Endothelial cell of hepatic sinusoid (primary cell): ENCODE results near the gene FOXN3.

Experiments used
- in situ Hi-C: cut with HindIII; loops from 2 replicates; pipeline ENCODE4 v1.10.0; 2017; ENCODE audit warnings: low sequenced_read_pairs

Gene FOXN3

DNA sequence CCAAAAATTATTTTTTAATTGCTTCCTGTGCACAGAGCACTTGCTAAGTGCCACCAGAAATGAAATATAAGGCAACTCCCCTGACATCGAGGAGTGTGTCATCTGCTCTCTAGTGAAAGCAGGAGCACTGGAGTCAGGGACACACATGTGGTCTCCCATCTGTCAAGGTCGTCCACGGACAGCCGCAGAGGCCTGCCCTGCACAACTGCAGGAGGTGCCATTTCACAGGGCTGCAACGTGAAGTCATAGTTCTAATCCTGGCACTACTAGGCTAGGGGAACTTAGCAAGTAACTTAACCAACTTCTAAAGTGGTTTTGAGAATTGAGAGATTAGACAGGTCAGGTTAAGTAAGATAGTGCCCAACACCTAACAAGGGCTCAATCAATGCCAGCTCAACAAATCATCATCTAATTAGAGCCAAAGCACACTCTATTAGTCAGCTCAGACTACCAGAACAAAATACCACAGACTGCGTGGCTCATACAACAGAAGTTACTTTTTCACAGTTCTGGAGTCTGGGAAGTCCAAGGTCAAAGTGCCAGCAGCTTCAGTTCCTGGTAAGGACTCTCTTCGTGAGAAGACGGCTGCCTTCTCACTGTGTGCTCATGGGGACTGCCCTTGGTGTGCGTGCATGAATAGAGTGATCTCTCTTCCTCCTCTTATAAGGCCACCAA, 30.7 kb downstream of the FOXN3 start:
- in situ Hi-C loops, result no loop called here

DNA sequence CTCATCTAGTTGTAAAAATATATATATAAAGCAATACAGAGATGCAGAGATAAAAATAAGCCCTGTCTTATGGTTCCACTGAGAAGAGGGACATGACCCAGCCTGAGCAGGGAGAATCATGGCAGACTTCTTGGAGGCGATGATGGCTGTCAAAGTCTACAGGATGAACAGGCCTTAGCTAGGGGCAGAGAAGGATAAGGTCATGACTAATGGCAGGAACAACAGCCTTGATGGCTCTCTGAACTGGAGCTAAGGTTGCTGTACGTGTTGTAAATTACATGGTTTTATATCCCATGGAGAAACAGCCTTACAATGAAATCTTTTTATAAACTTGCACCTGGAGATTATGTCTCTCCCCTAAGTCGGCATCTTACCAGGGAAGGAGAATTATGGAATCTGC, 32.4 kb downstream of the FOXN3 start:
- in situ Hi-C loops, result no loop called here

GRCh38 chr14:89384023-89384422, 33.0 kb downstream of the FOXN3 start:
- in situ Hi-C loops, result no loop called here

DNA sequence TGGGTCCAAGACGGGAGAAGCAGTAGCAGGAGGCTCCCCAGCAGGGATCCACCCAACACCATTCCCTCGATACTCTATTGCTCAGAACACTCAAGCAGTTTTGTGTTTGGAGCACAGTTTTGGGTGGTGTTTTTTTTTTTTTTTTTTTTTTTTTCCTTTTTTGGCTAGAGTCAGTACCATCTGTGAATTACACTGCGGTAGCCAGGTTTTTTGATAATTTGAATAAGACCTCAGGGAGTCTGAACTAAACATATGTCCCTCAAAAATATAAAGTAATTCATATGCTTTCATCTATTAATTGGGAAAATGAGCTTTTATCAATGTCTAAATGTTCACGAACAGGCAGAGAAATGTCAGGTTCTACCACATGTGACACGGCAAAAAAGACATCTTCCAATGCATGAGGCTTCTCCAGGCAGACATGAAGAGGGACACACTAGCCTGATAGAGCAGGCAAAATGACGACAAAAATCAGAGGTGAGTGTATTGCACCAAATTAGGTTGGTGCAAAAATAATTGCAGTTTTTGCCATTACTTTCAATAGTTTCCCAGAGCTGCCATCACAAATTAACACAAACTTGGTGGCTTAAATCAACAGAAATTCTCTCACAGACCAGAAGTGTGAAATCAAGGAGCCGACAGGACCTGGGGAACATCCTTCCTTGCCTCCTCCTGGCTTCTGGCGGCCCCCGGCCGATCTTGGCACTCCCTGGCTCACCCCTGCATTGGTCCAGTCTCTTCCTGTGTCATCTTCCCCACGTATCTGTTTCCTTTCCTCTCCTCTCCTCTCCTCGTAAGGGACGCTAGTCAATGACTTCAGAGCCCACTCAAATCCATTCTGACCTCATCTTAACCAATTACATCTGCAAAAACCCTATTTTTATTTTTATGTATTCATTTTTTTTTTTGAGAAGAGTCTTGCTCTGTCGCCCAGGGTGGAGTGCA, 33.9 kb downstream of the FOXN3 start:
- in situ Hi-C loops, result no loop called here

- in situ Hi-C loops, result no loop called here
Measured at GRCh38 chr14:89382487-89382886, 34.5 kb downstream of the FOXN3 start.

GRCh38 chr14:89379891-89380820, 36.9 kb downstream of the FOXN3 start:
- in situ Hi-C loops, result no loop called here

DNA sequence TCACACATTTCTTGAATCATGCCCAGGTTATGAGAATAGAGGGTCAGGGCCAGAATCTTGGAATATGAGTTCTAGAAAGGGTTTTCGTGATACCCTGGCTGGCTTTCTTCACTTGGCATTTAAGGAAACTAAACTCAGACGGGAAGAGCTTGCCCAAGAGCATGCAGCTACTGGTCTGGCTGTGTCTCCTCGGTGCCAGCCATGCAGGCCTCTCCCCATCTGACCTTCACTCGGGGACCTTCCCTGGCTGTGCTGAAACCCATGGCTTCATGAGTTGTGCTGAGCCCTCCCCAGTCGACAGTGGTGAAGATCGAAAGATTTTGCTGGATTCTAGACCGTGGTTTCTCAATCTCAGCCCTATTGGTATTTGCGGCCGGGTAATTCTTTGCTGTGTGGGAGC, 38.0 kb downstream of the FOXN3 start:
- in situ Hi-C loops, result no loop called here

- in situ Hi-C loops, result no loop called here
Measured at GRCh38 chr14:89378119-89378518, 38.9 kb downstream of the FOXN3 start.

GRCh38 chr14:89377544-89377943, 39.5 kb downstream of the FOXN3 start:
- in situ Hi-C loops, result no loop called here

GRCh38 chr14:89374908-89375307, 42.1 kb downstream of the FOXN3 start:
- in situ Hi-C loops, result no loop called here

DNA sequence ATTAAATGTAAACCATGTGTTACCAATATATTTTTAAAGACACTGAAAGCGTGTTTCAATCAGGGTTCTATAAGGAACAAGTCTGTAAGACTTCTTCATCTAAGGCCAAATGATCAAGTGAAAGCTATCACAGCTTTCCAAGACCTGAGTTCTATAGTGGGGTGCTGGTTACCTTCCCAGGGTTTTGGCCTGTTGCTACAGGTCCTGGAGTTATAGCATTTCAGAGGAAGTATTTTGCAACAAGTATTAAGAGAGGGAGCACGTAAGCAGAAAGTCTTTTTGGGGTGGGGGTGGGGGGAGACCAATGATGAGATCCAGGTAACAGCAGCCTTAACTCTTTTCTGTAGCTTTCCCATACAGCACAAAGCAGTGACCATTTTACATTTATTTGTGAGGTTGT, 43.8 kb downstream of the FOXN3 start:
- in situ Hi-C loops, result no loop called here

GRCh38 chr14:89372512-89372883, 44.5 kb downstream of the FOXN3 start:
- in situ Hi-C loops, result no loop called here

GRCh38 chr14:89371585-89372511, 45.2 kb downstream of the FOXN3 start:
- in situ Hi-C loops, result no loop called here

DNA sequence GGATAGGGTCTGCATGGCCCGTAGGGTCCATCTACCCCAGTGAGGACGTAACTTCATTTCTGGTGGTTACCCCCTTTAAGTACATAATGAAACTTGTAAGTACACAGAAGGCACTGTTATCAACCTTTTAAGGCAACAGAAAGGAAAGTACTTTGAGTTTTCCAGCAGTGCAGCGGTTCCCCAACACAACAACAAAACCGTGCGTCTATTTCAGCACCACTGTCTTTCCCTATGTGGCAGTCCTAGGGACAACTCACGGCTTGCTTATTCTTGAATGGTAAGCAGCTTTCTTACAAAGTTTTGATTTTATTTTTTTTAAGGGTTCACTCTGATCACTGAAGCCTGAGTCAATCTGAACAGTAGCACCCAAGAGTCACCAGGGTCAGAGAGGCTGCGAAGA, 46.3 kb downstream of the FOXN3 start:
- in situ Hi-C loops, result no loop called here

GRCh38 chr14:89370381-89370780, 46.7 kb downstream of the FOXN3 start:
- in situ Hi-C loops, result no loop called here

DNA sequence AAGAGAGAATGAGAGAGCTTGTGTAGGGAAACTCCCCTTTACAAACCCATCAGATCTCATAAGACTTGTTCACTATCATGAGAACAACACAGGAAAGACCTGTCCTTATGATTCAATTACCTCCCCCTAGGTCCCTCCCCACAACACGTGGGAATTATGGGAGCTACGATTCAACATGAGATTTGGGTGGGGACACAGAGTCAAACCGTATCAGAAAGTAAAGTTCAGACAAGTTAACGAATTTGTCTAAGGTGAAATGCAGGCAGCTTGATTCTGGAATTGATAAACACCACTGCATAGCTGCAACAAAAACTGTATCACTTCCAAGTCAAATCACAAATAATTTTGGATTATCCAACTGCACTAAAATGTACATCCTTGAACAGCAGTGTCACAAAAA, 47.4 kb downstream of the FOXN3 start:
- in situ Hi-C loops, result no loop called here

DNA sequence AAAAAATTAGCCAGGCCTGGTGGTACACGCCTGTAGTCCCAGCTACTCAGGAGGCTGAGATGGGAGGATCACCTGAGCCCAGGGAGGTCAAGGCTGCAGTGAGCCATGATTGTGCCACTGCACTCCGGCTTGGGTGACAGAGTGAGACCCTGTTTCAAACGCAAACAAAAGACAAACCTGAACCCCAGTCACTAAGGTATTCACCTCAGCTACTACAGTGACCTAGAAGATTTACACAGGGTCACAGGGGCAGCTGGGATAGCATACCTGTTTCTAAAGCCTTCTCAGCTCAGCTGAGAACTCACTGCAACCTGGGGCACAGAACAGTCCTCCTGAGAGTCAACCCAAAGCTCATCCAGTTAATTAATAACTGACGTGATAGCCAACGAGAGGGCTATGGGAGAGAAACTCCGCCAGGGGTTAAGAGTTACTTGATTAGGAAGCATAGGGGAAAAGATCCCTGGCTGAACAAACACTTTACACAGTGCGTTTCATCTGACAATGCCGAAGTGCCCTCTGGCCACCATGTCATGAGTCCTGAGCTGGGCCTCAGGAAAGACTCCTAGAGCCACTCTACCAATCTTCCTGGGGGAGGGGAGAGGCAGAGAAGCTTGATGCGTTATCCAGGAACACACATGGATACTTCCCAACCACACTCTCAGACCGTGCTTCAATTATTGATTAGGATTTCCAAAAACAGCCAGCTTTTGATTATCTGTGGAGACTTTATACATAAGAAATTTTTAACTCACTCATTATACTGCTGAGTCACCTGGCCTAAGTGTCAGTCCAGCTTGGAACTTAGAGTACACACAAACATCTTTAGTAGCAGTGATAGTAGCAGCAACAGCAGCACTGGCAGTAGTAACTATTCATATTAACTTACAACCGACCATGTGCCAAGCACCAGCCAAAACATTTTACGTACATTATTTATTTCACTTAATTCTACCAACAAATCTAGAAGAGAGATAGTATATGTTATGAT, 48.2 kb downstream of the FOXN3 start:
- in situ Hi-C loops, result no loop called here

GRCh38 chr14:89367779-89368120, 49.3 kb downstream of the FOXN3 start:
- in situ Hi-C loops, result no loop called here
